Panc1 (cell line): ENCODE data around the gene S100P.

Experiments
- POLR2AphosphoS5 ChIP-seq: IDR thresholded peaks from 2 replicates; pipeline ENCODE4 v1.6.1; 2012; ENCODE audit warnings: mild to moderate bottlenecking, low read depth, low read length, moderate library complexity
- TF ChIP-seq, protein P1 (sequence below), 2 experiments: IDR thresholded peaks; 2 replicates each; pipeline ENCODE4 v1.6.1; 2011 to 2012; ENCODE audit warnings: low read depth in 2 of 2, control low read depth in 1 of 2, low read length in 1 of 2, mild to moderate bottlenecking in 1 of 2, moderate library complexity in 1 of 2; ENCODE audit not compliant: insufficient read depth in 1 of 2
- TF ChIP-seq, protein P2 (sequence below): fragments of 450-650 bp; IDR thresholded peaks from 2 replicates; pipeline ENCODE4 v1.5.1; 2017; ENCODE audit warnings: mild to moderate bottlenecking

DNA sequence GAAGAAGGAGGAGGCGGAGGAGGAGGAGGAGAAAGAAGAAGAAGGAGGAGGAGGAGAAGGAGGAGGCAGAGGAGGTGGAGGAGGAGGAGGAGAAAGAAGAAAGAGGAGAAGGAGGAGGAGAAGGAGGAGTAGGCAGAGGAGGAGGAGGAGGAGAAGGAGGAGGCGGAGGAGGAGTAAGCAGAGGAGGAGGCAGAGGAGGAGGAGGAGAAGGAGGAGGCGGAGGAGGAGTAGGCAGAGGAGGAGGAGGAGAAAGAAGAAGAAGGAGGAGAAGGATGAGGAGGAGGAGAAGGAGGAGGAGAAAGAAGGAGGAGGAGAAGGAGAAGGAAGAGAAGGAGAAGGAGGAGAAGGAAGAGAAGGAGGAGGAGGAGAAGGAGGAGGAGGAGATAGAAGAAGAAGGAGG is 33.2 kb upstream of the S100P start:
- TF ChIP-seq, protein P1, sequence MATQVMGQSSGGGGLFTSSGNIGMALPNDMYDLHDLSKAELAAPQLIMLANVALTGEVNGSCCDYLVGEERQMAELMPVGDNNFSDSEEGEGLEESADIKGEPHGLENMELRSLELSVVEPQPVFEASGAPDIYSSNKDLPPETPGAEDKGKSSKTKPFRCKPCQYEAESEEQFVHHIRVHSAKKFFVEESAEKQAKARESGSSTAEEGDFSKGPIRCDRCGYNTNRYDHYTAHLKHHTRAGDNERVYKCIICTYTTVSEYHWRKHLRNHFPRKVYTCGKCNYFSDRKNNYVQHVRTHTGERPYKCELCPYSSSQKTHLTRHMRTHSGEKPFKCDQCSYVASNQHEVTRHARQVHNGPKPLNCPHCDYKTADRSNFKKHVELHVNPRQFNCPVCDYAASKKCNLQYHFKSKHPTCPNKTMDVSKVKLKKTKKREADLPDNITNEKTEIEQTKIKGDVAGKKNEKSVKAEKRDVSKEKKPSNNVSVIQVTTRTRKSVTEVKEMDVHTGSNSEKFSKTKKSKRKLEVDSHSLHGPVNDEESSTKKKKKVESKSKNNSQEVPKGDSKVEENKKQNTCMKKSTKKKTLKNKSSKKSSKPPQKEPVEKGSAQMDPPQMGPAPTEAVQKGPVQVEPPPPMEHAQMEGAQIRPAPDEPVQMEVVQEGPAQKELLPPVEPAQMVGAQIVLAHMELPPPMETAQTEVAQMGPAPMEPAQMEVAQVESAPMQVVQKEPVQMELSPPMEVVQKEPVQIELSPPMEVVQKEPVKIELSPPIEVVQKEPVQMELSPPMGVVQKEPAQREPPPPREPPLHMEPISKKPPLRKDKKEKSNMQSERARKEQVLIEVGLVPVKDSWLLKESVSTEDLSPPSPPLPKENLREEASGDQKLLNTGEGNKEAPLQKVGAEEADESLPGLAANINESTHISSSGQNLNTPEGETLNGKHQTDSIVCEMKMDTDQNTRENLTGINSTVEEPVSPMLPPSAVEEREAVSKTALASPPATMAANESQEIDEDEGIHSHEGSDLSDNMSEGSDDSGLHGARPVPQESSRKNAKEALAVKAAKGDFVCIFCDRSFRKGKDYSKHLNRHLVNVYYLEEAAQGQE (IDR thresholded peaks at IDR 0.05; ENCODE audit: insufficient read depth in 1 of 2, low read depth in 2 of 2, low read length in 1 of 2), result no peak
- TF ChIP-seq POLR2AphosphoS5, result no peak
- TF ChIP-seq, protein P2, sequence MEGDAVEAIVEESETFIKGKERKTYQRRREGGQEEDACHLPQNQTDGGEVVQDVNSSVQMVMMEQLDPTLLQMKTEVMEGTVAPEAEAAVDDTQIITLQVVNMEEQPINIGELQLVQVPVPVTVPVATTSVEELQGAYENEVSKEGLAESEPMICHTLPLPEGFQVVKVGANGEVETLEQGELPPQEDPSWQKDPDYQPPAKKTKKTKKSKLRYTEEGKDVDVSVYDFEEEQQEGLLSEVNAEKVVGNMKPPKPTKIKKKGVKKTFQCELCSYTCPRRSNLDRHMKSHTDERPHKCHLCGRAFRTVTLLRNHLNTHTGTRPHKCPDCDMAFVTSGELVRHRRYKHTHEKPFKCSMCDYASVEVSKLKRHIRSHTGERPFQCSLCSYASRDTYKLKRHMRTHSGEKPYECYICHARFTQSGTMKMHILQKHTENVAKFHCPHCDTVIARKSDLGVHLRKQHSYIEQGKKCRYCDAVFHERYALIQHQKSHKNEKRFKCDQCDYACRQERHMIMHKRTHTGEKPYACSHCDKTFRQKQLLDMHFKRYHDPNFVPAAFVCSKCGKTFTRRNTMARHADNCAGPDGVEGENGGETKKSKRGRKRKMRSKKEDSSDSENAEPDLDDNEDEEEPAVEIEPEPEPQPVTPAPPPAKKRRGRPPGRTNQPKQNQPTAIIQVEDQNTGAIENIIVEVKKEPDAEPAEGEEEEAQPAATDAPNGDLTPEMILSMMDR, result no peak
